Mucosa of stomach (tissue), 1 donor: ENCODE results near the gene MYOG.

ENCODE experiments used
- H3K27me3 ChIP-seq: one replicate; pipeline ENCODE4 v1.7.0; 2013; ENCODE audit warnings: mild to moderate bottlenecking, low read length; ENCODE audit not compliant: control insufficient read depth, insufficient read depth
- H3K36me3 ChIP-seq: one replicate; pipeline ENCODE4 v1.7.0; 2013; ENCODE audit warnings: low read length; ENCODE audit not compliant: control insufficient read depth, insufficient read depth
- H3K4me1 ChIP-seq: one replicate; pipeline ENCODE4 v1.7.0; 2013; ENCODE audit warnings: mild to moderate bottlenecking, low read length; ENCODE audit not compliant: control insufficient read depth, insufficient read depth
- H3K4me3 ChIP-seq: one replicate; pipeline ENCODE4 v1.7.0; 2013; ENCODE audit warnings: low read length
- H3K9ac ChIP-seq: one replicate; pipeline ENCODE4 v1.7.0; 2013; ENCODE audit warnings: mild to moderate bottlenecking, low read length, moderate library complexity
- H3K9me3 ChIP-seq: one replicate; pipeline ENCODE4 v1.7.0; 2013; ENCODE audit warnings: mild to moderate bottlenecking, low read length, moderate library complexity; ENCODE audit not compliant: control insufficient read depth
- donor health status: Pancreatic carcinoma.

The MYOG gene

DNA sequence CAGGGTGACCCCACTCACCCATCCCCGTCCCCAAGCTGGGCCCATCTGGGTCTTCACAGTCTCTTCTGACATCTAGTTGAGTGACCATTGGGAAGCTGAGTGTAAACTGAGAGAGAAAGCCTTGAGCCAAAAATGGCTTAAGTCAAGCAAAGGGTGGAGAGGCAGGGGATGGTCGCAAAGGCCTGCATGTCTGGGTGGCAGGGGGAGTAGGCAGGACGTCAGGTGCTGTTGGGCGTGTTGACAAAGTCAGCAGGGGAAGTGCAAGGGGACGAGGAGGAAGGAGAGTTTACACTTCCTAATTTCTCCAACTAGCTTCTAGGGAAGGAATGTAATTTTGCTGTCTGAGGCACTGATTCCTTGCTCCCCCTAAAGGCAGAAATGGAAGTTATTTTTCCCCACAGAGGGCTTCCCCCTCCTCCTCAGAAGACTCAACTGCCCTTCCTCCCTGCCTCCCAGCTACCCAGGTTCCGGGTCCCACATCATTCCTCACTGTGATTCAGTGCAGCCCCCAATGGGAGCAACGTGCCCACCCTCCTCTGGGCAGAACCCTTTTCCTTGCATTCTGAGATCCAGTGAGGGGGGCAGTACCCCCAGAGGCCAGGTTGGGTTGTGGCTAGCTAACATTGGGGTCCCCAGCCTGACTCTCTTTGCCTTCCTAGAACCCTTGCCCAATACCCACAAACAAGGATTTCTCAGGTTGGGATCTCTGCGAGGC lies 40.5 kb upstream of the MYOG start:
- Histone ChIP-seq H3K4me3 (no peak overlapping the region), H3K36me3 (no peaks in the 10 kb centered on the region), H3K9ac (no peak overlapping the region), H3K9me3 (no peaks in the 10 kb centered on the region), H3K4me1 (peaks cover 28% of the 10 kb centered on the region), H3K27me3 (peaks cover 36% of the 10 kb centered on the region)

DNA sequence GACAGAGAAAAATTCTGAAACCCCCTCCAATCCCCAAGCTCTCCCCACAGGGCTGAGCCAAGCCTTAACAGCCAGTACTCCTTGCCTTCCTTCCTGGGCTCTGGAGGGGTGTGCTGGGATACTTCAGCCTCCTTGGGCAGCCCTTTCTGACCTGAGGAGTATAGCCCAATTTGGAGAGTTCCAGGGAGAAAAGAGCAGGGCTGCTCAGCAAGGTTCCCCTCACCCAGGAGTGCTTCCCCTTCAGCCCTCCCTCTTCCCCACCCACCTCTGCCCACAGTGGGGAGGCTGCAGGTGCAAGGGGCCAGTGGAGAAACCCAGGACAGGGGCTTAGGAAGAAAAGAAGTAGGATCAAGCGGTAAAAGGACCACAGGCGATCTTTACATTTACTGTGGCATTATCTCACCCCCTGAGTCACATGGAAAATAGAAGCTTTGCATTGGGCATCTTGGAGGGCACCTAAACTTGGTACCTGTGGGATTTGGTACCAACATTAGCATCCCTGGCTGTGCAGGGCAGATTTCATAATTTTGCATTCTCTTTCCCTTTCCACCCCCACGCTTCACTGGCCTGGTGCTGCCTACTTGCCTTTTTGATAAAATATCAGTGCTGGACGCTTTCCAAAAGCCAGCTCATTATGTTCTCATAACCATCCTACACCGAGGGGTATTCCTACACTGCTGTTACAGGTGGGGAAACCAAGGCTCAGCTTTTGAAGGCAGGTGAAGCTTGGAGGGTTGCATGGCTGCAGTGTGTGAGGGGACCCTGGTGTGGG lies 38.9 kb upstream of the MYOG start:
- Histone ChIP-seq H3K4me1 (peaks cover 22% of the 10 kb centered on the region), H3K4me3 (no peak overlapping the region), H3K27me3 (peaks cover 45% of the 10 kb centered on the region), H3K9me3 (no peaks in the 10 kb centered on the region), H3K9ac (no peak overlapping the region), H3K36me3 (no peaks in the 10 kb centered on the region)

DNA sequence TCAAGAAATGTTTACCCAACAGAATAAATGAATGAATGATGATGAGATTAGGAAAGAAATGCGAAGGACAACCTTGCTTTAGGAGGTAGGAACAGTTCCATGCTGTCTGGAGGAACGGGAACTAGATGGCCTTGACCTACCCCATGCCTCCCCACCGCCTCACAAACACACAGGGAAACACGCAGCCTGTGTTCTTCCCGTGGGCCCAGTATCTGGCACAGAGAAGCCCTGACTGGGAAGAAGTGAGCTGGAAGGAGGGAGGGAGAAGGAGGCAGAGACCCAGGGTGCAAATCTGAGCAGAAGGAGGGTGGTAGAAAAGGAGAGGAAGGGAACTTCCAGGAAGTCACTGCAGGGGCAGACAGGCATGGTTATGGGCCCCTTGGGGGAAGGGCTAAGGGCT lies 38.2 kb upstream of the MYOG start:
- Histone ChIP-seq H3K4me1 (peaks cover 22% of the 10 kb centered on the region), H3K4me3 (no peak overlapping the region), H3K9ac (no peak overlapping the region), H3K9me3 (no peaks in the 10 kb centered on the region), H3K36me3 (no peaks in the 10 kb centered on the region), H3K27me3 (peaks cover 48% of the 10 kb centered on the region)

DNA sequence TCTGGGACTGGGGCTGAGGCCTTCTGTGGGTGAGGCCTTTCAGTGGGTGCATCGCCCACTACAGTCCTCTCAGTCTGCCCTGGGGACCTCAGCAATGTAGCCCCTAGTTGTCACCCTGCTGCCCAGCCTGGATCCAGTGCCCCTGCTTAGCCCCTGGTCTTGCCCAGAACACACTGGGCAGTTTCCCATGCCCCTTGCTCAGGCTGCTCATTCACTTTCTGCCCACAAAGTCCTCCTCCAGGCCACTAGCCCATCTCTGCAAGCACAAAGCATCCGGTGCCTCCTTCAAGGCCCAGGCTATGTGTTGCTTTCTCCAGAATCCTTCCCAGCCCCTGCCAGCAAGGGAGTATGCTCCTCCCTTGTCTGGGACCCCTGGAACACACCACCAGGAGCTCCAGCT lies 36.3 kb upstream of the MYOG start:
- no peaks in the 10 kb centered on the region for H3K36me3 ChIP-seq
- no peaks in the 10 kb centered on the region for H3K9me3 ChIP-seq
- H3K9ac ChIP-seq = no peak overlapping the region
- H3K4me1 ChIP-seq = peaks cover 11% of the 10 kb centered on the region
- H3K27me3 ChIP-seq = peaks cover 55% of the 10 kb centered on the region
- H3K4me3 ChIP-seq = no peak overlapping the region

DNA sequence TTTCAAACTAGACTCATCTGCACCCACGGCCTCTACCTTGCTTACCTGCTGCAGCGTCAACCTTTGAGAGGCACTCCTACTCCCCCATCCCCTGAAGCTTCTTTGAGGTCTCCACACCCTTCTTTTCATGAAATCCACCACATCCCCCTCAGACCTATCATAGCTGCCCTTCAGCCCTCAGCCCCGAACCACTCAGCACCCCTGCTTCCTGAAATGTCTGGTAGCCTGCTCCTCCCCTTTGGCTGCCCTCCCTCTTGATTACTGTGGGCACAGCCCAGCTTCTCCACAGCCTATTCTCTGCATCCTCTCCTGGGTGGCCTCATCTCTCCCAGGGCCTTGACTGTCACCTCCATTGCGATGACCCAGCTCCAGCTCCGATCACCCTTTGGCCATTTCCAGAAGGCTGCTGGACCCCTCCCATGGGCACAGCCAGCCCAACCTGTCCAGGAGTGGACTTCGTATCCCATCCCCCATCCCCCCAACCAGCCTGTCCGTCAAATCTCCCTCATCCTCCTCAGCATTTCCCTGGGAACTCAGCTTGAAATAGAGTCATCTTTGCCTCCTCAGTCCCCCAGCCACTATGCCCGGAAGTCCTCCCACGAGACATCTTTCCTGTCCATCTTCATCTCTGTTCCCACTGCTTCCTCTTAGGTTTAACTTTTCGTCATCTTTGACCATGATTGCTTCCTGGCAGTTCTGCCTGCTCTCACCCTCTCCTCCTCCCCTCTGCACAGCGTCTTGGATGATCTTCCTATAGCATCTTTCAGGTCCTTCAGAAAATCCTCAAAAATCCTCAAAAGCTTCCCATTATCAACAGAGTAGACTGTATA lies 35.6 kb upstream of the MYOG start:
- H3K9me3 ChIP-seq = no peaks in the 10 kb centered on the region
- H3K36me3 ChIP-seq = no peaks in the 10 kb centered on the region
- H3K9ac ChIP-seq = no peak overlapping the region
- H3K4me1 ChIP-seq = peaks cover 3% of the 10 kb centered on the region
- H3K27me3 ChIP-seq = peaks cover 48% of the 10 kb centered on the region
- H3K4me3 ChIP-seq = no peak overlapping the region

DNA sequence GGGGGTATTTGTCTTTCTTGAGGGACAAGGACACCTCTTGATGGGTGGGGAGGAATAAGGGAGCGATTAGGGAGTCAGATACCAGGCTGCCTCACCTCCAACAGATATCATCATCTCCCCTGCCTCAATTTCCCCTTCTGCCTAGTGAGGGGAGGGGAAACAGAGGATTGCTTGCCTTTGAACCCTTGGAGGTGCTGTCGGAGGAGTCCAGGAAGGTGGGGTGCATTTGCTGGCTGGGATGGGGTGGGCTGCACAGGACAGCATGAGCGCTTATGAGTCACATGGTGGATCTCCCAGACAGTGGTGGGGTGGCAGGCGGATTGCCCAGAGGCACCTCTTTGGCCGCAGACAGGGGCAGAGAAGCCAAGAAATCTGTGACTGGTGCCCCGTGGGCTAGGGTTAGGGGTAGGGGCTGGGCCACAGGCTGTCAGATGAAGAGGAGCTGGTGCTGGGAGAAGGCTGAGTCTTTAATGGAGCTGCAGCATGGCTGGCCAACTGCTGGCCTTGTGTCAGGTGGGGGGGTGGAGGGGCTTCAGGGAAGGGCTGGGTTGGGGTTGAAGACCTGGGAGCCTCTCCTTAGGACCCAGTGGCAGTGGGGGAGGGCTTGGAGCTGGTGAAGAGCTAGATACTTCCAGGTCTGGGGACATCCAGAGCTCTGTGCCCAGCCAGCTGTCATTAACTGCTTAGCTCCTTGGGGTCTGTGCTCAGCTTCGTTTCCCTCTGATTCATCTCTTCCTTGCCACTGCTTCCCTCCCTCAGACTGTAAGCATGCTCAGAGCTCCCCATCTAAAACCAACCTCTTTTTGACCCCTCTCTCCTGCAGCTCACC lies 34.7 kb upstream of the MYOG start:
- peaks cover 3% of the 10 kb centered on the region for H3K4me1 ChIP-seq
- H3K9me3 ChIP-seq = no peaks in the 10 kb centered on the region
- H3K4me3 ChIP-seq = no peak overlapping the region
- H3K9ac ChIP-seq = no peak overlapping the region
- H3K27me3 ChIP-seq = peaks cover 45% of the 10 kb centered on the region
- no peaks in the 10 kb centered on the region for H3K36me3 ChIP-seq

DNA sequence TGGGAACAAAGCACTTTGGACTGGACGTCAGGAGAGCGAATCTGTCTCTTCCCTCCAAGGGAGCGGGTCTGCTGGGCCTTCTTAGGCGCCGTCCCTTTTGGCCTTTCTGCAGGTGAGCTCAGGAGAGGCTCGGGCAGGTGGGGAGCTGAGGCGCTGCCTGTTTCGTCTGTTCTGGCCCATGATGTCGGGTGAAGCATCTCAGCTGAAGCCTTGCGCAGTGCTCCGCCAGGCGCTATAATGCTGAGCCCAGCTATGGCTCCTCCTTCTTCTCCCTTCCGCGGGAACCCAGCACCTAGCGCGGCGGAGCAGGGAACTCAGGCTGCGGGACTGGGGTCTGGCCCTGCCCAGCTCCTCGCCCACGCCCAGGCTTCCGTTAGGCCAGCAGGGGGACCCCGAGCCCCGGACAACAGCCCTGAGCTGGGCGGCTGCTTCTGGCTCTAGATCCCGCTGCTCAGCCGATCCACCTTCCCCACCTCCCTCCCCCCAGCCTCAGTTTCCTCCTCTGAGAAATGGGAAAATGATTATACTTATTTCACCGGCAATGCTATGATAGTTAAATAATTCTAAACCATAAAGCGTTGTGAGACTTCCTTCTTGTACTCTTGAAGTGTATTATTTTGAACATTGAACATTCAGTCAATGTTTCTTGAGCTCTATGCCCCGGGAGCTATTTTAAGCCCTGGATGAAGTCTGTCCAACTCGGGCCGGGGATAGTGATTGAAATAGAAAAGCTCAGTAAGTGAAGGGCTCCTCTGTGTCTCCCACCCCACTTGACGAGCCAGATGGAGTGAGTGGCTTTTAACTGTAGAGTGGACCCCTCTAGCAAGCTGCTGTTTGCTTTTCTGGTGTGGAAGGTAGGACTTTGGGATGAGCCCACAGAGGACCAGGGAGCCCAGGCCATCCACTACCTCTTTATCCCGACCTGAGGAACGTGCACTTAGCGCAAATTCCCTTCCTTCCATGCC lies 32.1 kb upstream of the MYOG start:
- peaks cover 34% of the 10 kb centered on the region for H3K27me3 ChIP-seq

DNA sequence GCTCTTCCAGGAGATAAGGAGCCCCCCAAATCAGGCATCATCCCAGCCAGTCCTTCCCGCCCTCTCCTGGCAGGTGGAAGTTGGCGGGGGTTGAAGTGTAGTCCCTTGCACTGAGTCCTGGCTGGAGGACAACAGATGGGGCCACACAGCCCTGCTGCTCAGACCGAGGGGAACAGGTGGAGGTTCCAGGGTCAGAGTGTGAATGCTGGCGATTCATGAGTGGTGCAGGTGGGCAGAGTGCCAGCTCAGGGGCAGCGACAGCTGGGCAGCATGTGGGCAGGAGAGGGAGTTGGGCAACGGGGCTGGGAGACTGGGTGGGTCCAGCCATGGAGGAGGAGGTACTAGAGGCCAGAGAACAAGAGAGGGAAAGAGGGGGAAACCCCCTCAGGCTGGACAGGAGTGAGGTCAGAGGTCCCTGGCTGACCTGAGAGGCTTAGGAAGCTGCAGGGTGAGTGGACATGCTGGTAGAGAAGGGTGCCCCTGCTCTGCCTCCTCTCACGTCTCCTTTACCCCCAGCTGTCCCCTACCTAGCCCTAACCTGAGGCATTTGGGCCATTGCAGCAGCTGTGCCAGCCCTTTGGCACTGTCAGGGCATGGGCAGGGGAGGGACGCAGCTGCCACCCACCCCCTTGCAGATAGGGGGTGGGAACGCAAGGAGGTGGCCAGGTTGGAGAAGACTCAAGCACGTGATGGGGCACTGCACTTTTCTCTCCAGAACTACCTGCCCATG lies 30.4 kb upstream of the MYOG start:
- Histone ChIP-seq H3K36me3 (no peaks in the 10 kb centered on the region), H3K9ac (no peak overlapping the region), H3K9me3 (no peaks in the 10 kb centered on the region), H3K4me3 (no peak overlapping the region), H3K27me3 (peaks cover 34% of the 10 kb centered on the region), H3K4me1 (peaks cover 3% of the 10 kb centered on the region)

More for the DNA sequence above, 32.1 kb upstream of the MYOG start:
- no peak overlapping the region for H3K4me3 ChIP-seq
- no peaks in the 10 kb centered on the region for H3K36me3 ChIP-seq
- H3K4me1 ChIP-seq = peaks cover 3% of the 10 kb centered on the region
- no peak overlapping the region for H3K9ac ChIP-seq
- no peaks in the 10 kb centered on the region for H3K9me3 ChIP-seq

DNA sequence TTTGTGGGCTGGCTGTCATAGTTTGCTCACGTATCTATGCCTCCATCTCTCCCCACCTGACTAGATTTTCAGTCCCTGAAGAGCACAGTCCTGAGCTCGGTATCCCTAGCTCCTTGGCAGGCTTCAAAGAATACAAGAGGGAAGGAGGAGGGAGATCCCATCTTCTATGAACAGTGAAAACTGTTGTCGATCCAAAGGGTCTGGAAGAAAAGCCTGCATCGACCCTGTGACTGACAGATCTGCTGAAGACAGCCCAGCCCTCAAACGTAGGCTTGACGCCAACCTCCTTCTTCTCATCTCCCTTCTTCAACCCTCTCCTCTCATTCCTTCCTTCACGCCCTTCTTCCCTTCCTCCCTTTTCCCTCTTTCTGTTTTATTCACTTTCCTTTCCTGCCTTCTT lies 28.4 kb upstream of the MYOG start:
- H3K9me3 ChIP-seq = no peaks in the 10 kb centered on the region
- peaks cover 23% of the 10 kb centered on the region for H3K27me3 ChIP-seq
- H3K4me3 ChIP-seq = no peak overlapping the region
- peaks cover 3% of the 10 kb centered on the region for H3K4me1 ChIP-seq
- H3K9ac ChIP-seq = no peak overlapping the region
- H3K36me3 ChIP-seq = no peaks in the 10 kb centered on the region

DNA sequence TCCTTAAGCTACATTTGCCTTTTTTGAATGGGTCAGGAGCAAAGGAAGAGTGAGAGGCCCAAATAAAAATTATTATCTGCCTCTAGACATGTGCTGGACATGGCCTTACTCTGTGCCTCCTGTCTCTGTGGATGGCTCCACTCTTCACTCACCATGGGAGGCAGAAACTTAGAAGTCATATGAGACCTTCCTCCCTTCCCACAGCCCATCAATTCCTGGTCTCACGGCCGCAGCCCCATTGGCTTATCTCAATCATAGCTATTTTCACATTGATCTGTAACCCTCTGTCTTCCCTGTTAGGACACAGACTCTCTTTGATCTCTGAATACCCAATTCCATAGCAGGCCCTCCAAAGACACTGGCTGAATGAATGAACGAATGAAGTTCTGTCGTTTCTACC lies 27.5 kb upstream of the MYOG start:
- H3K4me3 ChIP-seq = no peak overlapping the region
- no peaks in the 10 kb centered on the region for H3K36me3 ChIP-seq
- peaks cover 3% of the 10 kb centered on the region for H3K4me1 ChIP-seq
- no peak overlapping the region for H3K9ac ChIP-seq
- no peaks in the 10 kb centered on the region for H3K9me3 ChIP-seq
- peaks cover 14% of the 10 kb centered on the region for H3K27me3 ChIP-seq
